NT2/D1 (cell line): ENCODE data around the gene CXCR5.

ENCODE experiments used
- SUZ12 ChIP-seq: IDR thresholded peaks from 2 replicates; pipeline ENCODE4 v1.6.1; 2011; ENCODE audit not compliant: insufficient read length, insufficient read depth; ENCODE audit errors: extremely low read depth
- ZNF274 ChIP-seq: IDR thresholded peaks from 2 replicates; pipeline ENCODE4 v1.6.1; 2011; ENCODE audit warnings: mild to moderate bottlenecking, low read depth, low read length

DNA sequence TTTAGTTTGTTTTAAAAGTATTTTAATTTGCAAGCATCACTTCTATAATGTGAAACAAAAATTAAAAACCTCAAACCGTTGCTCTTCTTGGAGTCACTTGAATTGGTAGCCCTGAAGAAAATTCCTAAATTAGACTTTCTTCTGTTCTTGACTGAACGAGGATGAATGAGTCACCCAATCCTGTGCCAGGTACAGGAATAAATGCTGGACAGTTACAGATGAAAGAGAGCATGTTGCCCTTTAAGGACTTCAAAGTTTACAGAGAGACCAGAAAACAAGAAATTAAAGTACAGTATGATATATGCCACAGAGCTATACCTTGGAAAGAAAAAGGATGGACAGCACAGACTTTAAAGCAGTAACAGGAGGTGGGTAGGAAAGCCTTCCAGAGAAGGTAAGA lies 41.3 kb upstream of the CXCR5 start:
- TF ChIP-seq SUZ12 (no peak), ZNF274 (no peak)
